ENCODE measurements around the gene IDH3G. TPM values are rescaled to one million over a fixed set of nuclear protein-coding genes. Genes with fewer than 3 reads are reported as not detected.

IDH3G gene
- total RNA-seq, 1 donor from 2014 or later: 61.1 TPM

Other genes with a start within 250 kb of the IDH3G start
- 11.1 TPM for gene CCNQ, start 195.2 kb downstream of the IDH3G start, total RNA-seq
- not detected for gene DUSP9, start 147.2 kb downstream of the IDH3G start, total RNA-seq
- gene PNCK, start 120.6 kb downstream of the IDH3G start, total RNA-seq: 0.92 TPM
- gene SLC6A8, start 106.4 kb downstream of the IDH3G start, total RNA-seq: 26.9 TPM
- gene BCAP31, start 70.0 kb downstream of the IDH3G start, total RNA-seq: 84.2 TPM
- gene ABCD1, start 69.5 kb downstream of the IDH3G start, total RNA-seq: 12.0 TPM
- 6.8 TPM for gene PLXNB3, start 30.1 kb downstream of the IDH3G start, total RNA-seq
- gene SRPK3, start 13.3 kb downstream of the IDH3G start, total RNA-seq: 81.4 TPM
- gene SSR4, start 293 bp upstream of the IDH3G start, total RNA-seq: 46.4 TPM
- gene PDZD4, start 36.2 kb upstream of the IDH3G start, total RNA-seq: 4.1 TPM
- gene L1CAM, start 91.8 kb upstream of the IDH3G start, total RNA-seq: 17.5 TPM
- 1.7 TPM for gene AVPR2, start 110.3 kb upstream of the IDH3G start, total RNA-seq
- gene ARHGAP4, start 131.9 kb upstream of the IDH3G start, total RNA-seq: 19.6 TPM
- gene NAA10, start 140.7 kb upstream of the IDH3G start, total RNA-seq: 47.8 TPM
- gene RENBP, start 150.3 kb upstream of the IDH3G start, total RNA-seq: 5.2 TPM
- 25.2 TPM for gene HCFC1, start 177.4 kb upstream of the IDH3G start, total RNA-seq
- gene TMEM187, start 178.4 kb upstream of the IDH3G start, total RNA-seq: 9.4 TPM
- gene IRAK1, start 225.5 kb upstream of the IDH3G start, total RNA-seq: 20.4 TPM